HEK293 (cell line): ENCODE data around the gene CPA5.

ENCODE experiments used
- CTCF ChIP-seq: fragments of 450-650 bp; formaldehyde crosslinking; IDR thresholded peaks from 2 replicates; pipeline ENCODE4 v1.5.1; 2016; ENCODE audit warnings: missing biosample characterization, missing genetic modification characterization
- MYNN ChIP-seq: fragments of 450-650 bp; formaldehyde crosslinking; IDR thresholded peaks from 2 replicates; pipeline ENCODE4 v1.5.1; 2016; ENCODE audit warnings: missing biosample characterization, missing genetic modification characterization, borderline replicate concordance
- SP2 ChIP-seq: fragments of 450-650 bp; formaldehyde crosslinking; IDR thresholded peaks from 2 replicates; pipeline ENCODE4 v1.5.1; 2016; ENCODE audit warnings: missing biosample characterization, missing genetic modification characterization
- TCF7L2 ChIP-seq: IDR thresholded peaks from 2 replicates; pipeline ENCODE4 v1.6.1; 2011; ENCODE audit warnings: low read depth, mild to moderate bottlenecking, inconsistent platforms, low read length, moderate library complexity, borderline replicate concordance
- TSHZ1 ChIP-seq: fragments of 450-650 bp; formaldehyde crosslinking; IDR thresholded peaks from 2 replicates; pipeline ENCODE4 v1.5.1; 2016; ENCODE audit warnings: missing biosample characterization, missing genetic modification characterization, borderline replicate concordance
- ZNF10 ChIP-seq: fragments of 450-650 bp; formaldehyde crosslinking; IDR thresholded peaks from 2 replicates; pipeline ENCODE4 v1.5.1; 2017; ENCODE audit warnings: missing biosample characterization, missing genetic modification characterization
- ZNF292 ChIP-seq: fragments of 450-650 bp; formaldehyde crosslinking; IDR thresholded peaks from 2 replicates; pipeline ENCODE4 v1.5.1; 2016; ENCODE audit warnings: low read depth, missing biosample characterization, missing genetic modification characterization, borderline replicate concordance
- ZNF398 ChIP-seq: fragments of 450-650 bp; formaldehyde crosslinking; IDR thresholded peaks from 2 replicates; pipeline ENCODE4 v1.5.1; 2017; ENCODE audit warnings: missing biosample characterization, missing genetic modification characterization
- ZNF433 ChIP-seq: fragments of 450-650 bp; formaldehyde crosslinking; IDR thresholded peaks from 2 replicates; pipeline ENCODE4 v1.5.1; 2016; ENCODE audit warnings: missing biosample characterization, missing genetic modification characterization, low read depth
- ZNF792 ChIP-seq: fragments of 450-650 bp; formaldehyde crosslinking; IDR thresholded peaks from 2 replicates; pipeline ENCODE4 v1.5.1; 2016; ENCODE audit warnings: missing biosample characterization, missing genetic modification characterization
- TF ChIP-seq, protein P1 (sequence below): fragments of 450-650 bp; formaldehyde crosslinking; IDR thresholded peaks from 2 replicates; pipeline ENCODE4 v1.5.1; 2016; ENCODE audit warnings: missing biosample characterization, missing genetic modification characterization, low read depth
- TF ChIP-seq, protein P2 (sequence below): fragments of 450-650 bp; formaldehyde crosslinking; IDR thresholded peaks from 2 replicates; pipeline ENCODE4 v1.5.1; 2016; ENCODE audit warnings: missing biosample characterization, missing genetic modification characterization
- TF ChIP-seq, protein P3 (sequence below): fragments of 450-650 bp; formaldehyde crosslinking; IDR thresholded peaks from 2 replicates; pipeline ENCODE4 v1.5.1; 2017; ENCODE audit warnings: missing biosample characterization, missing genetic modification characterization

DNA sequence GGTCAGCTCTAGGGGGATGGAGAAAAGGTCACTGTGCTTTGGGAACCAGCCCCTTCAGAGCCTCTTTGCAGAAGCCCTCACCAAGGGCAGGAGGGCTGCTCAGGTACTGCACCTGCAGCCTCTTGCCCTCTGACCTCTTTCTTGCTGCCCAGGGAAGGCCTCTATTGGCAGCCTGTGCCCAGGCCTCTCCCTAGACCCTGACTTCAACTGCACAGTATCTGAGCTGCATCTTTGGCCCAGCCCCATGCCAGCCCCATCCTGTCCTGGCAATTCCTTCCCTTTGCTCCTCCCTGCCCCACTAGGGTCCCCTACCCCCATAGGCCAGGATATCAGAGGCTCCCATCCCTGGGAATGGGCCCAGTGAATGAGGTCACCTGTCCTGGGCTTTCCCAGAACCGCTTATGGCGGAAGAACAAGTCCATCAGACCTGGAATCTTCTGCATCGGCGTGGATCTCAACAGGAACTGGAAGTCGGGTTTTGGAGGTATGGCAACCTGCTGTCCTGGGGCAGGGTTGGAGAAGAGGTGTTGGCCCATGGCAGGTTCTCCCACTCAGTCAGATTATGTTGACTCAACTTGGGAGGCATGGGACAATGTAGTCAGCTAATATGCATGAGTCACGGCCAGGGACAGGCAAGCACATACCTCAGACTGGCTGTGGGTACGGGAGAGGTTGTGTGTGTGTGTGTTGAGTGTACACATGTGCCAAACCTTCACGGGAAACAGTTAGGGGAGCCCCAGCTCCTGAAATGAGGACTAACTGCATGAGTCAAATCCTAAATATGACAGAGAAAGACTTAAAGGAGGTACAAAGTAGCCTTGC is 18.6 kb downstream of the CPA5 start:
- no peak for TF ChIP-seq CTCF (tag by site-specific recombination)
- TF ChIP-seq, protein P1, sequence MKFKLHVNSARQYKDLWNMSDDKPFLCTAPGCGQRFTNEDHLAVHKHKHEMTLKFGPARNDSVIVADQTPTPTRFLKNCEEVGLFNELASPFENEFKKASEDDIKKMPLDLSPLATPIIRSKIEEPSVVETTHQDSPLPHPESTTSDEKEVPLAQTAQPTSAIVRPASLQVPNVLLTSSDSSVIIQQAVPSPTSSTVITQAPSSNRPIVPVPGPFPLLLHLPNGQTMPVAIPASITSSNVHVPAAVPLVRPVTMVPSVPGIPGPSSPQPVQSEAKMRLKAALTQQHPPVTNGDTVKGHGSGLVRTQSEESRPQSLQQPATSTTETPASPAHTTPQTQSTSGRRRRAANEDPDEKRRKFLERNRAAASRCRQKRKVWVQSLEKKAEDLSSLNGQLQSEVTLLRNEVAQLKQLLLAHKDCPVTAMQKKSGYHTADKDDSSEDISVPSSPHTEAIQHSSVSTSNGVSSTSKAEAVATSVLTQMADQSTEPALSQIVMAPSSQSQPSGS (tag by site-specific recombination) = no peak
- TF ChIP-seq ZNF398 (tag by site-specific recombination) = peak; percentile 45; the same call in 1 of the 2 replicates
- no peak for TF ChIP-seq ZNF433 (tag by site-specific recombination)
- TF ChIP-seq, protein P2, sequence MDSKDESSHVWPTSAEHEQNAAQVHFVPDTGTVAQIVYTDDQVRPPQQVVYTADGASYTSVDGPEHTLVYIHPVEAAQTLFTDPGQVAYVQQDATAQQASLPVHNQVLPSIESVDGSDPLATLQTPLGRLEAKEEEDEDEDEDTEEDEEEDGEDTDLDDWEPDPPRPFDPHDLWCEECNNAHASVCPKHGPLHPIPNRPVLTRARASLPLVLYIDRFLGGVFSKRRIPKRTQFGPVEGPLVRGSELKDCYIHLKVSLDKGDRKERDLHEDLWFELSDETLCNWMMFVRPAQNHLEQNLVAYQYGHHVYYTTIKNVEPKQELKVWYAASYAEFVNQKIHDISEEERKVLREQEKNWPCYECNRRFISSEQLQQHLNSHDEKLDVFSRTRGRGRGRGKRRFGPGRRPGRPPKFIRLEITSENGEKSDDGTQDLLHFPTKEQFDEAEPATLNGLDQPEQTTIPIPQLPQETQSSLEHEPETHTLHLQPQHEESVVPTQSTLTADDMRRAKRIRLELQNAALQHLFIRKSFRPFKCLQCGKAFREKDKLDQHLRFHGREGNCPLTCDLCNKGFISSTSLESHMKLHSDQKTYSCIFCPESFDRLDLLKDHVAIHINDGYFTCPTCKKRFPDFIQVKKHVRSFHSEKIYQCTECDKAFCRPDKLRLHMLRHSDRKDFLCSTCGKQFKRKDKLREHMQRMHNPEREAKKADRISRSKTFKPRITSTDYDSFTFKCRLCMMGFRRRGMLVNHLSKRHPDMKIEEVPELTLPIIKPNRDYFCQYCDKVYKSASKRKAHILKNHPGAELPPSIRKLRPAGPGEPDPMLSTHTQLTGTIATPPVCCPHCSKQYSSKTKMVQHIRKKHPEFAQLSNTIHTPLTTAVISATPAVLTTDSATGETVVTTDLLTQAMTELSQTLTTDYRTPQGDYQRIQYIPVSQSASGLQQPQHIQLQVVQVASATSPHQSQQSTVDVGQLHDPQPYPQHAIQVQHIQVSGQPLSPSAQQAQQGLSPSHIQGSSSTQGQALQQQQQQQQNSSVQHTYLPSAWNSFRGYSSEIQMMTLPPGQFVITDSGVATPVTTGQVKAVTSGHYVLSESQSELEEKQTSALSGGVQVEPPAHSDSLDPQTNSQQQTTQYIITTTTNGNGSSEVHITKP (tag by site-specific recombination) = no peak
- TF ChIP-seq SP2 (tag by site-specific recombination) = no peak
- TF ChIP-seq ZNF292 (tag by site-specific recombination) = no peak
- TF ChIP-seq TSHZ1 (tag by site-specific recombination) = no peak
- no peak for TF ChIP-seq TCF7L2
- TF ChIP-seq, protein P3, sequence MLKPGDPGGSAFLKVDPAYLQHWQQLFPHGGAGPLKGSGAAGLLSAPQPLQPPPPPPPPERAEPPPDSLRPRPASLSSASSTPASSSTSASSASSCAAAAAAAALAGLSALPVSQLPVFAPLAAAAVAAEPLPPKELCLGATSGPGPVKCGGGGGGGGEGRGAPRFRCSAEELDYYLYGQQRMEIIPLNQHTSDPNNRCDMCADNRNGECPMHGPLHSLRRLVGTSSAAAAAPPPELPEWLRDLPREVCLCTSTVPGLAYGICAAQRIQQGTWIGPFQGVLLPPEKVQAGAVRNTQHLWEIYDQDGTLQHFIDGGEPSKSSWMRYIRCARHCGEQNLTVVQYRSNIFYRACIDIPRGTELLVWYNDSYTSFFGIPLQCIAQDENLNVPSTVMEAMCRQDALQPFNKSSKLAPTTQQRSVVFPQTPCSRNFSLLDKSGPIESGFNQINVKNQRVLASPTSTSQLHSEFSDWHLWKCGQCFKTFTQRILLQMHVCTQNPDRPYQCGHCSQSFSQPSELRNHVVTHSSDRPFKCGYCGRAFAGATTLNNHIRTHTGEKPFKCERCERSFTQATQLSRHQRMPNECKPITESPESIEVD = no peak
- no peak for TF ChIP-seq MYNN (tag by site-specific recombination)
- no peak for TF ChIP-seq ZNF792 (tag by site-specific recombination)
- TF ChIP-seq ZNF10 (tag by site-specific recombination) = no peak
